NCI-H2227 treated with DMSO at 0.1 percent for 48 hours (cell line): ENCODE data around the gene MS4A5.
"Not testable (repeated sequence)": the region's sequence is repeated elsewhere in the genome, so short reads cannot be mapped to it uniquely, and the experiment has no call there.

Experiments
- DNase-seq: peaks from one replicate; lab custom pipeline; 2025; lab: John Stamatoyannopoulos, UW

The MS4A5 gene, protein sequence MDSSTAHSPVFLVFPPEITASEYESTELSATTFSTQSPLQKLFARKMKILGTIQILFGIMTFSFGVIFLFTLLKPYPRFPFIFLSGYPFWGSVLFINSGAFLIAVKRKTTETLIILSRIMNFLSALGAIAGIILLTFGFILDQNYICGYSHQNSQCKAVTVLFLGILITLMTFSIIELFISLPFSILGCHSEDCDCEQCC

GRCh38 chr11:60429272-60429671 is at the start of gene MS4A5:
Gene MS4A5, plus strand, starts transcription at chr11:60429572. Its CDS starts 103 bp downstream, at chr11:60429675.
- DNase-seq: no peak

- DNase-seq: no peak
These were observed 40.0 kb upstream of the MS4A5 start for GRCh38 chr11:60389279-60389910.

- DNase-seq: no peak
These were observed 39.0 kb upstream of the MS4A5 start for GRCh38 chr11:60390419-60390818.

DNA sequence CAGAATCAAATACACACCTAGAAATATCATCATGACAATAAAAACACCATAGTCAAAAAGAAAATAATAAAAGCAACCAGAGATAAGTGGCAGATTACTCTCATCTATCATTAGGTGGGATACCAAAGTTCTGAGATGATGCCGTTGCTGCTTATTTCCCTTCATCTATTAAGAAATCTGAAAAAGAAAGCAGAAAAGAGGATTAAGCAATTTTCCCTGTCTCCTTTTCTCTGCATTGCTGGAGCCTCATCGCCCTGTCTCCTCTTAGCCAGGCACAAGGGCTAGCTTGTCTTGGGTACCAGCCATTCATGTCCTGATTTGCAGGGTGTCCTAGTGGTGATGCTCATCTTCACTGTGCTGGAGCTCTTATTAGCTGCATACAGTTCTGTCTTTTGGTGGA is 37.0 kb upstream of the MS4A5 start:
- DNase-seq: no peak

- no peak for DNase-seq
These were observed 36.4 kb upstream of the MS4A5 start for GRCh38 chr11:60393016-60393415.

DNA sequence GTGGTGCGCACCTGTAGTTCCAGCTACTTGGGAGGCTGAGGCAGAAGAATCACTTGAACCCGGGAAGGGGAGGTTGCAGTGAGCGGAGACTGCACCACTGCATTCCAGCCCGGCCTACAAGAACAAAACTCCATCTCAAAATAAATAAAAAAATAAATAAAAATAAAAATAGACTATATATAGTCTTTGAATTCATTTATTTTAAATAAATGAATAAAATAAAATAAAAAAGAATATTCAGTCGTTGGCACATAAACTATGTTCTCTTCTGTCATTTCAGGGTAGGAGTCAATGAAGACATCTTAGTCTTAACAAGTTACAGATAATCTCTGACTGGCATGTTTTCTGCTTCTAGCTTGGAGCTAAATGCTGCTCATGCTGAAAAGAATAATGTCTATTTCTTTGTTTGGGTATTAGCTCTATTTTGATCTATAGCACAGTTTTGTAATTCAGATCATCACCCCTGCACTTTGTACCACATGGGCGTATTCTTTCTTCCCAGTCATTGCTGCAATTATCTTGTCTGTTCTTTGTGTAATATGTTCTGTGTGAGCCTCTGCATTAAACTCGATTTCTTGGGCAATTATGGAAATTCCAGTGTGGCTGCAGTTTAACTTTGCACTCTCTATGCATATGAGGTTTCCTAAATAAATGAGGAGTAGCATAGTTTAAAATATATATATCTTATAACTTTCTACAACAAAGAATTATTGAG is 34.5 kb upstream of the MS4A5 start:
- no peak for DNase-seq

DNA sequence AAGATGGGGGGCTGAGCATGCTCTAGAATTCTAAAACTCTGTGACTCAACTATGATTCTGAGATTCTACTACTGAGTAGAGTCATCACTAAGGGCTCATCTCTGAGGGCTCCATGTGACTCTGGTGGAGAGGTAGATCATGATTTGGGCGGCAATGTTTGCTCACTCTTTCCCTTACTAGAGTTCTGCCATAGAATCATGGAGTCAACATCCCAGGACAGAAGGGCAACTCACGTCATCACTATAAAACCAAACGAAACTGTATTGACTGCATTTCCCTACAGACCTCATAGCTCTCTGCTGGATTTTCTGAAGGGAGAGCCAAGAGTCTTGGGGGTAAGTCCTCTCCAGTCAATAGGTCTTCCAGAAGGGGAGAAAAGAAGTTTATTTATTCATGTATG is 33.0 kb upstream of the MS4A5 start, which contains the start of gene MS4A14:
Gene MS4A14 (plus strand): TSS at position 78 of the 400 bp plus-strand sequence. CDS start 120 bp downstream, at position 198.
- DNase-seq: no peak

- DNase-seq: no peak
These were observed 32.6 kb upstream of the MS4A5 start for GRCh38 chr11:60396799-60397198.

- DNase-seq: no peak
These were observed 9.4 kb upstream of the MS4A5 start for GRCh38 chr11:60420015-60420414.

GRCh38 chr11:60422609-60423008 is 6.8 kb upstream of the MS4A5 start:
- DNase-seq: no peak

GRCh38 chr11:60428517-60428916 is 855 bp upstream of the MS4A5 start:
- no peak for DNase-seq

DNA sequence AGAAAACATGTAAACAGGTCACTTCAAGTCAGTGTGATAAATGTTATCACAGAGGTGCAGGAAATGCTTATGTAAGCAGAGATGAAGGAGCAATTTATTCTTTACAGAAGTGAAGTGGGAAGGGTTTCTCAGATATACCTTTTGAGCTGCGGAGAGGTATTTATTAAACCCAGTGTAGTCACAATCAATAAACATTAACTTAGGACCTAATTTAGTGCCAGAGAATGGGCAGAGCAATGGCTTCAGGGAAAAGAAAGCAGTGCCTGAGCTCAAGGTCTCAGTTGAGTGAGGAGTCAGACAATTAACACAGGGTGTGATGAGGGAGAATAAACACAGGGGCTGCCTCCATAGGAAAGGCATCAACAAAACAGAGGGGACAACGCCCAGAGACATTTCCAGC is 1.9 kb downstream of the MS4A5 start:
- no peak for DNase-seq

DNA sequence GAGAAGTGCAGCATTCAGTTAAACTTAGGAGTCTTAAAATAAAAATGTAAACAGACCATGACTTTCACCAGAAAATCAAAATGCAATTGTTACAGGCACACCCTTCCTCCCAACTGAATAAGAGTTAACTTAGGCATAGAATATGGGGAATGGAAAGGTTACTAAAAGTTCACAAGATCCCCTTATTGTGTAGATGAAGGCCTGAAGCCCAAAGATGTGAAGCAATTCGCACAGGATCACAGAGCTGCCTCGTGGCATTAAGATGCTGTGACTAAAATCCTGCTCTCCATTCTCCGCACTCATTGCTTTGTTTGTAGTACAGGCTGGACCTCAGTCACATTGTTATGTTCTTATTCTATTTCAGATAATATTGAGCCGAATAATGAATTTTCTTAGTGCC is 4.0 kb downstream of the MS4A5 start:
- DNase-seq: no peak

DNA sequence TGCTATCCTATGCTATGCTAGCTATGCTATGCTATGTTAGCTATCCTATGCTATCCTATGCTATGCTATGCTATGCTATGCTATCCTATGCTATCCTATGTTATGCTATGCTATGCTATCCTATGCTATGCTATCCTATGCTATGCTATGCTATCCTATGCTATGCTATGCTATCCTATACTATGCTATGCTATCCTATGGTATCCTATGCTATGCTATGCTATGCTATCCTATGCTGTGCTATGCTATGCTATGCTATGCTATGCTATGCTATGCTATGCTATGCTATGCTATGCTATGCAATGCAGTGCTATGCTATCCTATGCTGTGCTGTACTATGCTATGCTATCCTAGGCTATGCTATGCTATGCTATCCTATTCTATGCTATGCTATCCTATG is 17.7 kb downstream of the MS4A5 start:
- no peak for DNase-seq

- no peak for DNase-seq
These were observed 18.5 kb downstream of the MS4A5 start for GRCh38 chr11:60447846-60448245.

GRCh38 chr11:60451185-60451584 is 21.8 kb downstream of the MS4A5 start:
- not testable (repeated sequence) for DNase-seq

DNA sequence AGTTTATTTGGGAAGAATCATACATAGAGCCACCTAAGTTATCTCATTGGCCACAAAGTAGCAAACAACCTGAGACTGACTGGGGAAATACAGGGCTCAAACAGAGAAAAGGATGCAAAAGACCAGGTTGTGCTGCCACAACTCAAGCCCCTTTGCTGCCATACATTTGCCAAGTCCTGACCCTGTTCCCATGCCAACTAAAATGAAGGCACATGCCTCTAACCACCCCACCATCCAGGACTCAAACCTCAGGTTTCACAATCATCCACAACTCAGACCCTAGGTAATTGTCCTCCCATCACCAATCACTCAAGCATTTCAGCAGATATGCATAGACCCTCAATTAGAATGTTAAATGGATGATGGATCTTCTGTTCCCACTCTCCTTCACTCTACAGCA is 24.8 kb downstream of the MS4A5 start:
- no peak for DNase-seq

GRCh38 chr11:60455531-60456042 is 26.2 kb downstream of the MS4A5 start, which contains the start of gene MS4A1:
Gene MS4A1, plus strand, starts transcription at chr11:60455847. Its CDS starts 6,528 bp downstream, at chr11:60462375.
- no peak for DNase-seq

DNA sequence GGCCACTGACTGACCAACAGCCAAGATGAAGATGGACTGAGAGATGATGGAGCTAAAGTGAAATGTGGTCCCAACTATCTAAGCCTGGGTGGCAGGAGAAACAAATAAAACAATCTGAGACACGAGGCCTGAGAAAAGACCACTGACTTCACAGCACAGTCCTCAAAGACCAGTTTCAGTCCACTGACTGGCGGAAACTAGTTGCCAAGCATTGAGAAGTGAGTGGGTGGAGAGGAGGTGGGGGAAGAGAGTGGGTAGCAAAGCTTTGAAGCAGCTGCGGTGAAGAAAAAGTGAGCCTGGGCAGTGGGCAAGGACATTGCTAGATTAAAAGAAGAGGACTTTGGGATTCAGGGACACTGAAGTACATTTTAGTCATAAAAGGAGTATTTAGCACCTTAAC is 28.2 kb downstream of the MS4A5 start:
- DNase-seq: no peak

DNA sequence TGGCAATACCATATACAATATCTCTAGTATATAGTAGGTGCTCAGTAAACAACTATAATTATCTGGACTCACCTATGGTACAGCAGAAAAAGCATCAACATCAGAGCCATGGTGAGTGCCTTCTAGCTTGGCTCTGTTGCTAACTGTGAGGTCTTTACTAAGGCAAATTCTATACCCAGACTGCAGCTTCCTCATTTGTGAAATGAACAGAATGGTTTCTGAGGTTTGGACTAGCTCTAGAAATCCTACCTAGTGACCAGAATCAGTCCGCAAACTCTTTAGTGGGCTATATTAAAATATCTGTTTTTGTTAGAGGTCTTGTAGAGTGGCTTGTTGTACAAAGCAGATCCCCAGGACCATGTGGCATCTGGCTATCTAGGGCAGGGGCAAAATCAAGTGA is 30.0 kb downstream of the MS4A5 start:
- no peak for DNase-seq

DNA sequence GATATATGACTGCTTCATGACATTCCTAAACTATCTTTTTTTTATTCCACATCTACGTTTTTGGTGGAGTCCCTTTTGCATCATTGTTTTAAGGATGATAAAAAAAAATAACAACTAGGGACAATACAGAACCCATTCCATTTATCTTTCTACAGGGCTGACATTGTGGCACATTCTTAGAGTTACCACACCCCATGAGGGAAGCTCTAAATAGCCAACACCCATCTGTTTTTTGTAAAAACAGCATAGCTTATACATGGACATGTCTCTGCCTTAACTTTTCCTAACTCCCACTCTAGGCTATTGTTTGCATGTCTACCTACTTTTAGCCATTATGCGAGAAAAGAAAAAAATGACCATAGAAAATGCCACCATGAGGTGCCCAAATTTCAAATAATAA is 39.5 kb downstream of the MS4A5 start:
- DNase-seq: no peak

DNA sequence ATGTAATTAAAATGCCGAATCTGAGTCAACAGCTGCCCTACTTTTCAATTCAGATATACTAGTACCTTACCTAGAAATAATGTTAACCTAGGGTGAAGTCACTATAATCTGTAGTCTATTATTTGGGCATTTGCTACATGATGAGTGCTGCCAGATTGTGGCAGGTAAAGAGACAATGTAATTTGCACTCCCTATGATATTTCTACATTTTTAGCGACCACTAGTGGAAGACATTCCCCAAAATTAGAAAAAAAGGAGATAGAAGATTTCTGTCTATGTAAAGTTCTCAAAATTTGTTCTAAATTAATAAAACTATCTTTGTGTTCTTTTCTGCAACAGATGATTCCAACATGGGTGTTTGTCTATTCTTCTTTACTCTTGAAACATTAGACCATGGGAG is 40.4 kb downstream of the MS4A5 start:
- DNase-seq: no peak

- DNase-seq: no peak
These were observed 47.7 kb downstream of the MS4A5 start for GRCh38 chr11:60477035-60477445.
